NOMO-1 (cell line): ENCODE measurements around the gene UTF1.

Source experiments
- DNase-seq, 2 experiments: peaks; one replicate each; lab custom pipeline; 2025; ENCODE audit not compliant: unreplicated experiment in 2 of 2; lab: John Stamatoyannopoulos, UW

UTF1 gene

GRCh38 chr10:133276100-133276434 lies 46.0 kb downstream of the UTF1 start:
- DNase-seq, result no peak

GRCh38 chr10:133276435-133277201 lies 46.6 kb downstream of the UTF1 start, which contains the start of gene ADAM8:
Gene ADAM8, minus strand, starts transcription at chr10:133276868. Its CDS starts 51 bp downstream, at chr10:133276817.
- peak in 1 of 2 experiments; percentile 17 for DNase-seq

- DNase-seq, result no peak
These were observed 47.4 kb downstream of the UTF1 start for GRCh38 chr10:133277277-133277992.

GRCh38 chr10:133277993-133278576 lies 48.1 kb downstream of the UTF1 start:
- peak; percentile 26 to 31 for DNase-seq

- DNase-seq, result peak; percentile 88 to 92
These were observed 48.7 kb downstream of the UTF1 start for GRCh38 chr10:133278577-133279265.

GRCh38 chr10:133279326-133280226 lies 49.6 kb downstream of the UTF1 start:
- peak; percentile 69 to 82 for DNase-seq

- no peak for DNase-seq
These were observed 50.5 kb downstream of the UTF1 start for GRCh38 chr10:133280391-133281059.

- no peak for DNase-seq
These were observed 51.1 kb downstream of the UTF1 start for GRCh38 chr10:133281084-133281483.
